ENCODE data around the gene POLG. TPM values are rescaled to one million over a fixed set of nuclear protein-coding genes. Genes with fewer than 3 reads are reported as not detected.

The POLG gene
- total RNA-seq, 1 experiment from 2014 or later, result 60.3 TPM

- no peaks in the 10 kb centered on the region for H3K36me3 Mint-ChIP-seq (ENCODE audit: insufficient read depth in 1 of 3, low read depth in 3 of 3)
- no peaks in the 10 kb centered on the region; the same call in 1 of the 2 replicates for H3K4me1 ChIP-seq (ENCODE audit: insufficient read depth, low read length)
- H2BK120ac ChIP-seq (ENCODE audit: low read depth, low read length, poor library complexity, severe bottlenecking), result no peak overlapping the region
- no peak overlapping the region for H4K91ac ChIP-seq (ENCODE audit: insufficient read length, low read depth, low read length)
- no peak for TF ChIP-seq CTCF (conservative IDR thresholded peaks at IDR 0.05)
- peaks cover 98% of the 10 kb centered on the region for H3K27me3 Mint-ChIP-seq (ENCODE audit: low read depth)
- H3K23ac ChIP-seq (ENCODE audit: insufficient read length, low read depth, low read length), result no peak overlapping the region
- no peak overlapping the region for H2BK15ac ChIP-seq (ENCODE audit: low read depth, low read length)
- H3K4me2 ChIP-seq (ENCODE audit: insufficient read depth, insufficient read length, low read length), result peak overlapping the region; percentile 42
- no peak overlapping the region for H2BK20ac ChIP-seq (ENCODE audit: low read depth, low read length, poor library complexity, severe bottlenecking)
- no peak overlapping the region for H2BK12ac ChIP-seq (ENCODE audit: insufficient read length, low read depth, low read length)
- H3K4me1 Mint-ChIP-seq, result peaks cover 12 to 36% of the 10 kb centered on the region in 2 experiments
- DNase-seq, result peak; percentile 91
- no peak overlapping the region for H3T11ph ChIP-seq (ENCODE audit: low read length)
- H3K23me2 ChIP-seq (ENCODE audit: insufficient read length, low read depth, low read length, poor library complexity, severe bottlenecking), result no peaks in the 10 kb centered on the region
- H2AK5ac ChIP-seq (ENCODE audit: insufficient read length, low read length), result no peak overlapping the region
- H3K56ac ChIP-seq (ENCODE audit: insufficient read length, low read depth, low read length), result no peak overlapping the region
- H3K4ac ChIP-seq (ENCODE audit: low read depth, low read length), result no peak overlapping the region
- no peak overlapping the region for H3K18ac ChIP-seq (ENCODE audit: insufficient read length, low read depth, low read length)
- H3K27me3 ChIP-seq (ENCODE audit: insufficient read depth, low read length), result peaks cover 98% of the 10 kb centered on the region
- H3K9me3 Mint-ChIP-seq, result peaks cover 4 to 7% of the 10 kb centered on the region in 2 experiments; a peak in 3 of 5 replicates
- H2AFZ ChIP-seq (ENCODE audit: low read length), result no peak overlapping the region
- H2BK5ac ChIP-seq (ENCODE audit: insufficient read length, low read length), result no peak overlapping the region
- no peak overlapping the region for H4K8ac ChIP-seq (replicated peaks; ENCODE audit: insufficient read length, low read depth, low read length)
- WGBS (ENCODE audit: extremely low coverage, insufficient read length, low lambda C conversion rate), result no CpG with 5 or more reads among the region's 90 CpGs
- H3K27ac ChIP-seq (ENCODE audit: insufficient read length, low read depth, low read length), result no peak overlapping the region
- H4K5ac ChIP-seq (ENCODE audit: insufficient read length, low read depth, low read length), result no peak overlapping the region
- no peaks in the 10 kb centered on the region for H3K9me3 ChIP-seq (ENCODE audit: control insufficient read depth, low read depth, low read length)
- H3K27ac Mint-ChIP-seq, result no peak overlapping the region
- no peak overlapping the region for H3K9ac ChIP-seq (ENCODE audit: extremely low read depth, insufficient read length, low read length)
- H3K14ac ChIP-seq (ENCODE audit: insufficient read depth, low read length), result no peak overlapping the region
- H3K79me2 ChIP-seq (ENCODE audit: insufficient read depth, low read length), result no peaks in the 10 kb centered on the region
- H3K79me1 ChIP-seq (ENCODE audit: insufficient read depth, low read depth, low read length, poor library complexity, severe bottlenecking), result no peaks in the 10 kb centered on the region
- H4K20me1 ChIP-seq (ENCODE audit: control insufficient read depth, insufficient read depth, insufficient read length), result no peaks in the 10 kb centered on the region
- H3K4me3 Mint-ChIP-seq, result peak overlapping the region; percentile 15 to 68; a peak in 3 of 5 replicates
Observed at GRCh38 chr15:89367485-89368451, 33.1 kb upstream of the POLG start.
